Measurements from ENCODE around the gene PARVA.

Gene PARVA

DNA sequence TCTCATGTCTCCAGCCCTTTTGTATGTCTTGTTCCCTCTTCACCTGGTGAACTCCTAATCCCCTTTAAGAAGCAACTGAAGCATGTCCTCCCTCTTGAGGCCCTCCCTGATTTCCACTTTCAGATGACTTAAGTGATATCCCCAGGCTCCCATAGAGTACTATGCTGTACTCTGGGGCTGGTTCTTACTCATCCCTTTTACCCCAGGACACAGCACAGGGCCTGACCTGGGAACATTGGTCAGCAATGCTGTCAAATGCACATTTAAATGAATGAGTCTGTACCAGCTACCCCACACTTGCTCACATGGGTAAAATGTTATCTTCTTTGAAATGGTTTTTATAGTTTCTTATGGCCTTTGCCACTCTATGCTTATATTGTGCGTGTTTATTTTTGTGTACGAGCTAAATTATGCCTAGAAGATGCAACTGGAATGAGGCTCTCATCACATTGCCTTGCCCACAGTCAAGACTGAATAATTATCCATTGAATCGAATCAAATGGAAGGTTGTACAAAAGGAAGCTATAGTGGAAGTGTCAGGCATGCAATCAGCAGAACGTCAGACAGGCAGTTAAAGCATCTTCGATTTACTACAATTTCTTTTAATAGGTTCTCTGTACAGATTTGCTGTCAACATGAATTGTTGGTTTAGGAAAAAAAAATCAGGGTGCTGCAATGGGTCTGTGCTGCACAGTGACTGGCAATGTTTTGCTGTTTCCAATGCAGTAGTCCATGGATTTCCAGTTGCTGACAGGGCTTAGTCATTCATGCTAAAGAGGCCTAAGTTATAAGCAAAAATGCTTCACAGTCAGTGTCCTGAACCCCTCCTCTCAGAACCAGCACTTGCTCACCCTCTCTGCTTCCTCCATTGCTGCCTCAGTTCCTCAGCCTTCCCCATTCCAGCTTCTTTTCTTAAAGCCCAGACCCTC, 79.5 kb downstream of the PARVA start:
- H3K9me3 ChIP-seq (ENCODE audit: control insufficient read depth, insufficient read depth, low read length) = no peaks in the 10 kb centered on the region
- no peaks in the 10 kb centered on the region for H3K27me3 ChIP-seq (ENCODE audit: control insufficient read depth, insufficient read depth, low read length)
- no peaks in the 10 kb centered on the region for H3K36me3 ChIP-seq (ENCODE audit: control insufficient read depth, insufficient read depth, low read length)
- WGBS (ENCODE audit: insufficient coverage, insufficient read length) = no CpG with 5 or more reads among the region's 5 CpGs
- no peak overlapping the region for H3K27ac ChIP-seq (ENCODE audit: low read length)
- H3K4me3 ChIP-seq (ENCODE audit: low read length) = no peak overlapping the region
- H3K4me1 ChIP-seq (ENCODE audit: control insufficient read depth, insufficient read depth, low read length) = no peaks in the 10 kb centered on the region
- no peak for DNase-seq (ENCODE audit: low read depth, low spot score)

DNA sequence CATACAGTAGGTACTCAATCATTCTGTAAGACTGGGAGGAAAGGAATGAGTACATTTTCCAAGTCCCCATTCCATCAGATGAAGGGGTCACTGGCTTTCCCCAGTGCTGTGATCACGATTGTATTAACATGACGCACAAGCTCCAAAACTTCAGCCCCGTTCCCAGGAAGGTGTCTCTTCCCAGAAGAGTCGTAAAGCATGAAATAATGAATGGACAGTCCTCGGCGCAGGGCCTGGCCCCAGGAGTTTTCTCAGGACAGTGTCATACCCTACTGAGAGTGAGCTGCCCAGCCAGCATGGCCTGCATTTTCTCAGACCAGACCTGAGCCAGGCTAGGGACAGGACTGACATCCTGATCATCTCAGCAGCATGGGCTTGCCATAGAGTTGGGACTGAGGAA, 80.7 kb downstream of the PARVA start:
- no peaks in the 10 kb centered on the region for H3K4me1 ChIP-seq (ENCODE audit: control insufficient read depth, insufficient read depth, low read length)
- H3K4me3 ChIP-seq (ENCODE audit: low read length) = no peak overlapping the region
- H3K27ac ChIP-seq (ENCODE audit: low read length) = no peak overlapping the region
- DNase-seq (ENCODE audit: low read depth, low spot score) = no peak
- H3K9me3 ChIP-seq (ENCODE audit: control insufficient read depth, insufficient read depth, low read length) = no peaks in the 10 kb centered on the region
- no peaks in the 10 kb centered on the region for H3K36me3 ChIP-seq (ENCODE audit: control insufficient read depth, insufficient read depth, low read length)
- WGBS (ENCODE audit: insufficient coverage, insufficient read length) = no CpG with 5 or more reads among the region's 6 CpGs
- H3K27me3 ChIP-seq (ENCODE audit: control insufficient read depth, insufficient read depth, low read length) = no peaks in the 10 kb centered on the region

DNA sequence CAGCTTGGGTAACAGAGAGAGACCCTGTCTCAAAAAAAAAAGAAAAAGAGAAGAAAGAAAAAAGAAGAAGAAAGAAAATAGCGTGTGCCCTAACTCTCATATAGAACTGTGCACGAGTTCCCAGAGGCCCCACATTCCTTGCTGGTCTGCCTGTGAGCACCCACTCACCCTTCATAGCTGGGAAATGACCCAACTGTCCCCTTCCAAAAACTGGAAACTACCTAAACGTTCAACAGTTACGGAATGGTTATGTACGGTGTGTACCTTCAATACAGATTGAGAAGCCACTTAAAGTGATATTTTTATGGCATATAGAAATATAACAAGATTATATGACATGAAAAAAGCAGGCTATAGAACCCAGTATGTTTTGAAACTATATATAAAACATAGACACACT, 82.0 kb downstream of the PARVA start:
- Histone ChIP-seq H3K4me3 (ENCODE audit: low read length) (no peak overlapping the region), H3K36me3 (ENCODE audit: control insufficient read depth, insufficient read depth, low read length) (no peaks in the 10 kb centered on the region), H3K4me1 (ENCODE audit: control insufficient read depth, insufficient read depth, low read length) (no peaks in the 10 kb centered on the region), H3K27ac (ENCODE audit: low read length) (no peak overlapping the region), H3K27me3 (ENCODE audit: control insufficient read depth, insufficient read depth, low read length) (no peaks in the 10 kb centered on the region), H3K9me3 (ENCODE audit: control insufficient read depth, insufficient read depth, low read length) (no peaks in the 10 kb centered on the region)
- DNase-seq (ENCODE audit: low read depth, low spot score) = no peak
- no CpG with 5 or more reads among the region's 5 CpGs for WGBS (ENCODE audit: insufficient coverage, insufficient read length)

DNA sequence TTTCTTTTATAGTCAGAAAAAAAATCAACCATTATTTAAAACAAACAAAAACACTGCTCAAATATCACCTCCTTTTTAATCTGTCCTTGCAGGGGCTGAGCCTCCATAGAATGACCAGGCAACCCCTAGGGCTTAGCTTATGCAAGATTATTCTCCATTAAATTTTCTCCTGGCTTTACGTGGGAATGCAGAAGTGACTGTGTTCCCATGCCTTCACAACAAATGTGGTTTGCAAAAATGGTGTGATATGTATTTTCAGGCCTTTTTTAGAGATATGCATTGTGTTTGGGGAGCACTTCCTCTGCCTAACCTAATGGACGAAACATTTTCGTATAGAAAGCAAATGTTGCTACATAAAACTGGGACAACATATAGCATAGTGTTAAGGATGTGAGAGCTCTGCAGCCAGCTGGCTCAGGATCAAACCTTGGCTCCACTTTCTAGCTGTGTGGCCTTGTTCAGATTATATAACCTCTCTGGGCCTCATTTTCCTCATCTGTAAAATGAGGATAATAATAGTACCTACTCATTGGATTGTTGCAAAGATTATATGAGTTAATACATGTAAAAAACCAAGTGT, 82.6 kb downstream of the PARVA start:
- H3K4me1 ChIP-seq (ENCODE audit: control insufficient read depth, insufficient read depth, low read length) = no peaks in the 10 kb centered on the region
- H3K9me3 ChIP-seq (ENCODE audit: control insufficient read depth, insufficient read depth, low read length) = no peaks in the 10 kb centered on the region
- no peak overlapping the region for H3K4me3 ChIP-seq (ENCODE audit: low read length)
- no peaks in the 10 kb centered on the region for H3K27me3 ChIP-seq (ENCODE audit: control insufficient read depth, insufficient read depth, low read length)
- H3K27ac ChIP-seq (ENCODE audit: low read length) = no peak overlapping the region
- DNase-seq (ENCODE audit: low read depth, low spot score) = no peak
- H3K36me3 ChIP-seq (ENCODE audit: control insufficient read depth, insufficient read depth, low read length) = no peaks in the 10 kb centered on the region
- WGBS (ENCODE audit: insufficient coverage, insufficient read length) = no CpG with 5 or more reads among the region's 3 CpGs

DNA sequence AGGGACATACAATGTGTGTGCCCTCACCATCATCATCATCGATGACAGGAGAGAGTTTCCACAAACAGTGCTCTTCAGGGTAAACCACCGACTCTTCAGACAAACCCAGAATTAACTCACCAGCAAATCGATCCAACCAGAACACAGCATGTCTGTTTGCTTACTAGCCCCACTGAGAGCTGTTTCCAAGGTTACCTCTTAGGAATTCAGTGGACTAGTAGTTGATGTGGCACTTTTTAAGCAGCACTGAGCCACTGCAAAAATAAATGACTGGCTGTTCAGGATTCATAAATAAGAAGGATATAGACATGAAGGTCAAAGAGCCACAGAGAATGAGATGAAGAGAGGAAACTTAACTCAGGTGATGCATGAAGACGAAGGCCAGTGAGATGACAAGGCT, 83.1 kb downstream of the PARVA start:
- no peak for DNase-seq (ENCODE audit: low read depth, low spot score)
- Histone ChIP-seq H3K27ac (ENCODE audit: low read length) (no peak overlapping the region), H3K36me3 (ENCODE audit: control insufficient read depth, insufficient read depth, low read length) (no peaks in the 10 kb centered on the region), H3K4me3 (ENCODE audit: low read length) (no peak overlapping the region), H3K27me3 (ENCODE audit: control insufficient read depth, insufficient read depth, low read length) (no peaks in the 10 kb centered on the region), H3K9me3 (ENCODE audit: control insufficient read depth, insufficient read depth, low read length) (no peaks in the 10 kb centered on the region), H3K4me1 (ENCODE audit: control insufficient read depth, insufficient read depth, low read length) (no peaks in the 10 kb centered on the region)
- WGBS (ENCODE audit: insufficient coverage, insufficient read length) = no CpG with 5 or more reads among the region's 4 CpGs

DNA sequence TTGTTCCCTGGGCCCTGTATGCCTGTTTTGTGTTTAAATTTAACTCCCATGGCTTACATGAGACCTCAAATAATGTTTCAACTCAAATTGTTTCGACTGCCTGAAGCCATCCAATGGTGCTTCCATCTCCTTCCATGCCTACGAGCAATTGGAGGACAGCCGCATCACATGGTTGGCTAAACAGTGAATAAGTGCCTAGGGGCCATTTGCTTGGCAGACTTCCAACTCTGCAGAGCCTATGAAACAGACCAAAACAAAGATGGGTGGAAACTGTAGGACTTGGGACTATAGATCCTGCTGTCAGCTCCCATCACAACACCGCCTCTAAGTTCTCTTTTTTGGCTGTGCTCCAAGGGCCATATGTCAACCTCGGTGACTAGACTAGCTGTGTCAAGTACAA, 84.1 kb downstream of the PARVA start:
- WGBS (ENCODE audit: insufficient coverage, insufficient read length) = no CpG with 5 or more reads among the region's 5 CpGs
- H3K27ac ChIP-seq (ENCODE audit: low read length) = no peak overlapping the region
- no peaks in the 10 kb centered on the region for H3K27me3 ChIP-seq (ENCODE audit: control insufficient read depth, insufficient read depth, low read length)
- H3K36me3 ChIP-seq (ENCODE audit: control insufficient read depth, insufficient read depth, low read length) = no peaks in the 10 kb centered on the region
- no peaks in the 10 kb centered on the region for H3K9me3 ChIP-seq (ENCODE audit: control insufficient read depth, insufficient read depth, low read length)
- H3K4me3 ChIP-seq (ENCODE audit: low read length) = no peak overlapping the region
- no peak for DNase-seq (ENCODE audit: low read depth, low spot score)
- no peaks in the 10 kb centered on the region for H3K4me1 ChIP-seq (ENCODE audit: control insufficient read depth, insufficient read depth, low read length)

DNA sequence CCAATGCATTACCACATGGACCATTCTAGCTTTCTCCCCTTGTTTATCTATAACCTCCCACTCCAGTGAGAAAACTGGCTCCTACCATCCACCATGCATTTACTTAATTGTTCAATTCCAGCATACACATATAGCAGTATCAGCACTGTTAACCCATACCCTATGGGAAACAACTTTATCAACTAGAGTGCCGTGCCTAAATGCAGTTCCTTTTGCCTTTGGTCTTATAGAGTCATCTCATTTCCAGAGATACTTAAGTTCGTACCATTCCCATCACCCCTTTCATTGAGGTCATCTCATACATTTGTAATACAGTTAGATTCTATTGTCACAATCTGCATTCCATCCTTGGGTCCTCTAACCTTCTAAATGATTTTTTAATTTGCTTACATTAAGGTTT, 86.9 kb downstream of the PARVA start:
- Histone ChIP-seq H3K4me1 (ENCODE audit: control insufficient read depth, insufficient read depth, low read length) (no peaks in the 10 kb centered on the region), H3K36me3 (ENCODE audit: control insufficient read depth, insufficient read depth, low read length) (no peaks in the 10 kb centered on the region), H3K4me3 (ENCODE audit: low read length) (no peak overlapping the region), H3K27me3 (ENCODE audit: control insufficient read depth, insufficient read depth, low read length) (no peaks in the 10 kb centered on the region), H3K27ac (ENCODE audit: low read length) (no peak overlapping the region), H3K9me3 (ENCODE audit: control insufficient read depth, insufficient read depth, low read length) (no peaks in the 10 kb centered on the region)
- no peak for DNase-seq (ENCODE audit: low read depth, low spot score)
- no CpG with 5 or more reads among the region's 2 CpGs for WGBS (ENCODE audit: insufficient coverage, insufficient read length)

DNA sequence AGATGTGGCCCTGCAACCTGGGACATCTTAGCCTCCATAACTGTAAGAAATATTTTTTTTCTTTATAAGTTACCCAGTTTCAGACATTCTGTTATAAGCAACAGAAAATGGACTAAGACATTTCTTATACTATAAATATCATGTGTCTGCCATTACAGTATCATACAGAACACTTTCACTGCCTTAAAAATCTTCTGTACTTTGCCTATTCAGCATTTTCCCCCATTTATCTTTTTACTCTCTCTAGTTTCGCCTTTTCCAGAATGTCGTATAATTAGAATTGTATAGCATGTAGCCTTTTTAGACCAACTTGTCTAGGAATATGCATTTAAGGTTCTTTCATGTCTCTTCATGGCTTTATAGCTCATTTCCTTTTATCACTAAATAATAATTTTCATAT, 88.0 kb downstream of the PARVA start:
- Histone ChIP-seq H3K36me3 (ENCODE audit: control insufficient read depth, insufficient read depth, low read length) (no peaks in the 10 kb centered on the region), H3K27ac (ENCODE audit: low read length) (no peak overlapping the region), H3K4me3 (ENCODE audit: low read length) (no peak overlapping the region), H3K9me3 (ENCODE audit: control insufficient read depth, insufficient read depth, low read length) (no peaks in the 10 kb centered on the region), H3K27me3 (ENCODE audit: control insufficient read depth, insufficient read depth, low read length) (no peaks in the 10 kb centered on the region), H3K4me1 (ENCODE audit: control insufficient read depth, insufficient read depth, low read length) (no peaks in the 10 kb centered on the region)
- WGBS (ENCODE audit: insufficient coverage, insufficient read length) = no CpG with 5 or more reads among the region's 2 CpGs
- DNase-seq (ENCODE audit: low read depth, low spot score) = no peak

DNA sequence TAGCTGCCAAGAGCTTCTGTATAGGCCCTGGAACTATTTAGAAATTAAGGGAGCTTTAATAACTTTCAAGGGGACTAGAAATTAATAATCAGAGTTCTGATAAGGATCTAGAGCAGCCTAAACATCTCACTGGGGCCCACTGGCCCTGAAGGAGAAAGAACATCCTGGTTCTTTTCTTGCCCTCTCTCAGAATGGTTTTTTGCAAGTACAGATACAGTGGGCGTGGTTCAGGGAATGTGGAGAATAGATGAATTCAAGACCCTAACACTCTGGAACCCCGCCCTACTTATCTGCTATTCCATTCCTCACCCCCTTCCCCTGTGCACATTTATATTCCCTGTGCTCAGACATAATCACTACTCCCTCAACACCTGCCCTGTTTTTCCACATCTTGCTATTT, 90.2 kb downstream of the PARVA start:
- Histone ChIP-seq H3K4me1 (ENCODE audit: control insufficient read depth, insufficient read depth, low read length) (no peaks in the 10 kb centered on the region), H3K36me3 (ENCODE audit: control insufficient read depth, insufficient read depth, low read length) (no peaks in the 10 kb centered on the region), H3K9me3 (ENCODE audit: control insufficient read depth, insufficient read depth, low read length) (no peaks in the 10 kb centered on the region), H3K27ac (ENCODE audit: low read length) (no peak overlapping the region), H3K27me3 (ENCODE audit: control insufficient read depth, insufficient read depth, low read length) (no peaks in the 10 kb centered on the region), H3K4me3 (ENCODE audit: low read length) (no peak overlapping the region)
- WGBS (ENCODE audit: insufficient coverage, insufficient read length) = no CpG with 5 or more reads among the region's 2 CpGs
- DNase-seq (ENCODE audit: low read depth, low spot score) = no peak

DNA sequence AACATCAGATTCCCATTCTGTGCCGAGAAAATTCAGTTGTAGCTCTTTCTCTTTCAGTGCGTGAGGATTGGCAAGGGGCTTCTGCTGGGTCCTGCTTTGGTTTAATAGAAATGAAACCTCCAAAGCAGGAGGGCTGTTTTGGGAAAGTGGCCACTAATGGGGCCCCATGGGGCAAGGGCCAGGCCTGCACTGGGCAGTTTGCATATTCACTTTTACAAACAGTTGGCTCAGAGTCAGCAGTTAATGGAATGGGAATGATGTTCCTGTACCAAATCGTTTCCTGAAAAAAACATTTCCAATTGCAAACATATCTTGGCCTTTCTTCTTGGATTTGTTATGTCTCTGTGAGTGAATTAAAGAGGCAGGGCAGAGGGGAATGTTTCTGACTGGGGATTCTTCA, 92.1 kb downstream of the PARVA start:
- DNase-seq (ENCODE audit: low read depth, low spot score) = no peak
- Histone ChIP-seq H3K4me3 (ENCODE audit: low read length) (no peak overlapping the region), H3K27me3 (ENCODE audit: control insufficient read depth, insufficient read depth, low read length) (no peaks in the 10 kb centered on the region), H3K4me1 (ENCODE audit: control insufficient read depth, insufficient read depth, low read length) (peaks cover 6% of the 10 kb centered on the region), H3K36me3 (ENCODE audit: control insufficient read depth, insufficient read depth, low read length) (no peaks in the 10 kb centered on the region), H3K9me3 (ENCODE audit: control insufficient read depth, insufficient read depth, low read length) (no peaks in the 10 kb centered on the region), H3K27ac (ENCODE audit: low read length) (no peak overlapping the region)
- WGBS (ENCODE audit: insufficient coverage, insufficient read length) = no CpG with 5 or more reads among the region's 3 CpGs

DNA sequence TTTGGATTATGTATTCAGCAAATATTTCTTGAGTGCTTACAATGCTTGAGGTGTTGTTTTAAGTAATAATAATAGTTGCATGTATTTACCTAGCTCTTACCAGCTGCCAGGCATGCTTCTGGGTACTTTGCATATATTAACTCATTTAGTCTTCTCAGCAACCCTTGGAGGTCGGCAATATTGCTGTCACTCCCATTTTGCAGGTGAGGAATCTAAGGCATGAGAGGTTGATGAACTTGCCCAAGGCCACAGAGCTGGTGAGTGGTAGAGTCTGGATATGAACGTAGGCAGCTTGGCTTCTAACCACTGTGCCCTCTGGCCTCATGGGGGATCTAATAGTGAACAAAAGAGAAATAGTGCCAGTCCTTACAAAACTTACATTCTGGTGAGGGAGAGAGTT, 92.9 kb downstream of the PARVA start:
- Histone ChIP-seq H3K4me1 (ENCODE audit: control insufficient read depth, insufficient read depth, low read length) (peaks cover 6% of the 10 kb centered on the region), H3K9me3 (ENCODE audit: control insufficient read depth, insufficient read depth, low read length) (no peaks in the 10 kb centered on the region), H3K27ac (ENCODE audit: low read length) (no peak overlapping the region), H3K4me3 (ENCODE audit: low read length) (no peak overlapping the region), H3K36me3 (ENCODE audit: control insufficient read depth, insufficient read depth, low read length) (no peaks in the 10 kb centered on the region), H3K27me3 (ENCODE audit: control insufficient read depth, insufficient read depth, low read length) (no peaks in the 10 kb centered on the region)
- no peak for DNase-seq (ENCODE audit: low read depth, low spot score)
- no CpG with 5 or more reads among the region's 2 CpGs for WGBS (ENCODE audit: insufficient coverage, insufficient read length)

Data from iPS DF 6.9 (cell line).